ENCODE data around the gene PTH2.
"Not testable (repeated sequence)": the region's sequence is repeated elsewhere in the genome, so short reads cannot be mapped to it uniquely, and the experiment has no call there.

The PTH2 gene, protein sequence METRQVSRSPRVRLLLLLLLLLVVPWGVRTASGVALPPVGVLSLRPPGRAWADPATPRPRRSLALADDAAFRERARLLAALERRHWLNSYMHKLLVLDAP

DNA sequence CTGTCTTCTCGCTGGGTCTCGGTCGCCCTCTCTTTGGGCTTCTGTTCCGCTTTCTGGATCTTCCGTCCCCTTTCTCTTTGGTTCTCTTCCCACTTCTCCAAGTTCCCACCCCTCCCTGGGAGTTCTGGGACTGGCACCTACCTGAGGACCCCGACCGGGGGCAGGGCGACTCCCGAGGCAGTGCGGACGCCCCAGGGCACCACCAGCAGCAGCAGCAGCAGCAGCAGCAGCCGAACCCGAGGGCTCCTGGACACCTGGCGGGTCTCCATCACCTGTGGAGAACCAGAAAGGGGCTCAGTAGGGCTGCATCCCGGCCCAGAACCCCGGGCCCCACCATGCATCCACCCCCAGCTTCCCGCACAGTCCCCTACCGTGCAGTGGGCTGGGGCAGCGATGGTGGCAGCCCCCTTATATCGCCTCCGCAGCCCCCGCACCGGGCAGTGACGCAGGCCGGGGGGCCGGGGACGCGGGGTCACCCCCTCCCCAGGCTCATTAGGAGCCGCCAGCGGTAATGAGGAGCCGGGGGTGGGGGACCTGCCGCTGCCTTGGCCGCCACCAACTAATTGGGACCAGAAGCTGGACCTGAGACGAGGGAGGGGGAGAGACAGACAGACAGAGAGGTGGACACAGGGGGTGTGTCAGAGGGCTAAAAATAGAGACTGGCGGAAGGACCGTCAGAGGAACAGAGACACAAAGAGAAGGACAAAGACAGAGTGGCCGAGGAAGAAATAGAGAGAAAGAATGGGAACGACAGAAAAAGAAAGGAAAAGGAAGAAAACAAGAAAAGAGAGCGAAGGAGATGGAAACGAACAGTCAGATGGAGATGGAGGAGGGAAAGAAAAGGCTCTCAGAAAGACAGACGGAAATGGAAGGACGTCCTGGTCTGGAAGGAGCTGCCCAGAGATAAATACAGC, at the start of gene PTH2:
PTH2 (minus strand) TSS at position 371 of the 914 bp plus-strand sequence; CDS start at position 269, 102 bp downstream.
- no peak for DNase-seq

DNA sequence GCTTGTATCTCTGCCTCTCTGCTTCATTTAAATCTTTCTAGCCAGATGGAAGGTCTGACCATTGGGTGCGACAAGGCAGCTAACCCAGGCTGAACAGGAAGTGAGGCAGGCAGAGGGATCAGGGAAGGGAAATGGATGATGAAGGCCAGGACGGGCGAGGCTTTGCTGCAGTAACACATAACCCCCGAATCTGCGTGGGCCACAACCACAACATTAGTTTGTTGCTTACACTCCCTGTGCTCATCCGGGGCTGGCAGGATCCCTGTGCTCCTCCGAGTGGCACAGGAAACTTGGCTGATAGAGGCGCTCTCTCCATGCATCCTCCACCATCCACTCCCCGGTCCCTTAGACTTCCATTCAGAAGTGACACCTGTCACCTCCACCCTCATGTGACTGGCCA, 49.7 kb upstream of the PTH2 start:
- DNase-seq = no peak

DNA sequence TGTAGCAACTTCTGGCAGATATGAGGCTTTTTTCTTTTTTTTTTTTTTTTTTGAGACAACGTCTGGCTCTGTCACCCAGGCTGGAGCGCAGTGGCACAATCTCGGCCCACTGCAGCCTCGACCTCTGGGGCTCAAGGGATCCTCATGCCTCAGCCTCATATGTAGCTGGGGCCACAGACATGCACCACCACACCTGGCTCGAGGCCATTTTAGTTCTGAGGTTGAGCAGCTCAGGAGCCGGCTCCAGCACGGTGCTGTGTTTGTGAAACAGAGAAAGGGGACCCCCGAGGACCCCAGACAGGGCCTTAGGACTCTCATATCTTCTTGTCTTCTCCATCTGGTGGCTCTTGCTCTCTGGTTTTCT, 47.4 kb upstream of the PTH2 start:
- DNase-seq = no peak

DNA sequence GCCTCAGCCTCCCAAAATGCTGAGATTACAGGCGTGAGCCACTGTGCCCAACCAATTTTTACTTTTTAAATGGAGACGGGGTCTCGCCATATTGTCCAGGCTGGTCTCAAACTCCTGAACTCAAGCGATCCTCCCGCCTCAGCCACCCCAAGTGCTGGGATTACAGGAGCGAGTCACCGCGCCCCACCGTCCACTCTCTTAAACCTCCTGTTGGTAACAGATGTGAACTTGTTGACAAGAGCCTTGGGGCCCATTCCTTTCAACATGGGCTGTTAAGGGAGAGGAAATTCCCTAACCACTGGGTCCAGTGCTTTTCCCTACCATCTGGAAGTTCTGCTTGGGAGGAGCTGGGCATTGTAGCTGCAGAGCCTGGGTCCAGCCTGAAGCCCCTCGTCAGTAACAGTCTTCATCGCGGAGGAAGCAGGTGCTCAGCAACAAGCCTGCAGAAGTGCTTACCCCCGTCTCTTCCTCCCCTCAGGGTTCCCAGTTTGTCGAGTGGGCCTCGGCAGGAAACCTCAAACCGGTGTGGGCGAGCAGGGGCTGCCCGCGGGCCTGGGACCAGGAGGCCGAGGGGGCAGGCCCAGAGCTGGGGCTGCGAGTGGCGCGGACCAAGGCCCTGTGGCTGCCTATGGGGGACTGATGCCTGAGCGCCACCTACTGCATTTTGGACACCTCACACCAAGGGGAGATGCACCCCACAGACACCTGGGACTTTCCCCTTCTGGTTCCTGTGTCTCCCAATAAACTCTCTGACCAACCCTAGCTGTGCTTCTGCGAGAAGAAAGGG, 46.8 kb upstream of the PTH2 start:
- no peak for DNase-seq

DNA sequence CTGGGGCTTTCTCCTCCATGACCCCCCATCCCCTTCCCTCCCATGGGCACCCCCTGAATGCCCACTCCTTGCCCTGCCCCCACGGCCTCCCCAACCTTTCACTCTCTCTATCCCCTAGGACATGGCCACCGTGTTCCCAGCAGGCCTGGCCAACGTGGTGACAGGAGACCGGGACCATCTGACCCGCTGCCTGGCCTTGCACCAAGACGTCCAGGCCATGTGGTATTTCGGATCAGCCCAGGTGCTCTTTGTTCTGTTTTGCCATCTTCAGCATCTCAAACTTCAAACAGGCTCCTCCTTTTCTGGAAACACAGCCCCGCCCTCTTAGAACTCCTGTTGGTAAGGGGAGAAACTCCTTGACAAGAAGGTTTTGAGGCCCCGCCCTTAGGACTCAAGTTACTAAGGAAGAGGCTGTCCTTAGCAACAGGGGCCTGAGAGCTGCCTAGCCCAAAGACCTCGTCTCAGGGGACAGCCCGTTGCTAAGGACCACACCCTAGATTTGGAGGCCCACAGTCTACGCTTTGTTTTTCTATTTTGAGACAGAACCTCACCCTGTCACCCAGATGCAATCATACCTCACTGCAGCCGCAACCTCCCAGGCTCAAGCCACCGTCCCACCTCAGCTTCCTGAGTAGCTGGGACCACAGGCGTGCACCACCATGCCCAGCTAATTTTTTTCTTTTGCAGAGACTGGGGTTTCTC, 45.7 kb upstream of the PTH2 start:
- peak; percentile 51 to 63 for DNase-seq

DNA sequence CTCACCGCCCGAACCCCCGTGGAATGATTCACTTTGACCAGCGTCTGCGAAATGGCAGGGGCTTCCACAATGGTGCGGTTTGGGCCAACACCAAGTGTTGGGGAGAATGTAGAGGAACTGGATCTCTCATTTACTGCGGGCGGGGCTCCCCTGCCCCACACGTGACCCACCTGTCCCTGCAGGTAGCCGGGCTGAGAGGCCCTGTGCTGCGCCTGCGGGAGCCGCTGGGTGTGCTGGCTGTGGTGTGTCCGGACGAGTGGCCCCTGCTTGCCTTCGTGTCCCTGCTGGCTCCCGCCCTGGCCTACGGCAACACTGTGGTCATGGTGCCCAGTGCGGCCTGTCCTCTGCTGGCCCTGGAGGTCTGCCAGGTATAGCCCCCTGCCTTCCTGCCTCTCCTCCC, 45.0 kb upstream of the PTH2 start:
- DNase-seq = no peak

DNA sequence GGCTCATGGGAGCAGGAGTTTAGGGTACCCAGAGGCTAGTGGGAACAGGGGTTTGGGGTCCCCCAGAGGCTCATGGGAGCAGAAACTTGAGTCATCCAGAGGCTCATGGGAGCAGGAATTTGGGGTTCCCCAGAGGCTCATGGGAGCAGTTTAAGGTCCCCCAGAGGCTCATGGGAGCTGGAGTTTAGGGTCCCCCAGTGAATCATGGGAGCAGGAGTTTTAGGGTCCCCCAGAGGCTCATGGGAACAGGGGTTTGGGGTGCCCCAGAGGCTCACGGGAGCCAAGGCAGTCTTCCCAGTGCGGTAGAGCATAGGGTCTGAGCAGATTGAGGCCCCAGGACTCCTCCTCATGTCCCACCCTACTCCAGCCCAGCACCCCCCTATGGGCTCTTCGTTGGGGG, 42.1 kb upstream of the PTH2 start:
- DNase-seq = no peak

DNA sequence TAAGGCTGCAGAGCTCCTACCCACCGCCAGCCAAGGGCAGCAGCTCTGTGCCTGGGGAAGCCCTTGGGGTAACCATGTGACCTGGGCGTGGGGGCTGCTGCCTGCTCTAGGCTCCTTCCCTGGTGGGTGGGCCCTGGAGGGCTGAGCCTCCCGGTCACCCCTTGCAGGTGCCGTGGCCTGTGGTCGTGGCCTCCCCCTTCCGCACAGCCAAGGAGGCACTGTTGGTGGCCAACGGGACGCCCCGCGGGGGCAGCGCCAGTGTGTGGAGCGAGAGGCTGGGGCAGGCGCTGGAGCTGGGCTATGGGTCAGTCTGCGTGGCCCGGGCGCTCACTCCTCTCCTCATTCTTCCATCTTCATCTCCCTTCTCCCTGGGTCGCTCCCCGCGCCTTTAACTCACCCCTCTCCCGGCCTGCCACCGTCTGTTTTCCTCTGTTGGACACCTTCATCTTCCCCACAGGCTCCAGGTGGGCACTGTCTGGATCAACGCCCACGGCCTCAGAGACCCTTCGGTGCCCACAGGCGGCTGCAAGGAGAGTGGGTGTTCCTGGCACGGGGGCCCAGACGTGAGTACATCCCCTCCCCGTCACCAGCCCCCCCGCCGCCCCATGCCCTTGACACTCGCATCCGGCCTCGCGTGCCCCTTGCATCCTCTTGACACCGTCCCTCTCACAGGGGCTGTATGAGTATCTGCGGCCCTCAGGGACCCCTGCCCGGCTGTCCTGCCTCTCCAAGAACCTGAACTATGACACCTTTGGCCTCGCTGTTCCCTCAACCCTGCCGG, 40.9 kb upstream of the PTH2 start:
- DNase-seq = no peak

DNA sequence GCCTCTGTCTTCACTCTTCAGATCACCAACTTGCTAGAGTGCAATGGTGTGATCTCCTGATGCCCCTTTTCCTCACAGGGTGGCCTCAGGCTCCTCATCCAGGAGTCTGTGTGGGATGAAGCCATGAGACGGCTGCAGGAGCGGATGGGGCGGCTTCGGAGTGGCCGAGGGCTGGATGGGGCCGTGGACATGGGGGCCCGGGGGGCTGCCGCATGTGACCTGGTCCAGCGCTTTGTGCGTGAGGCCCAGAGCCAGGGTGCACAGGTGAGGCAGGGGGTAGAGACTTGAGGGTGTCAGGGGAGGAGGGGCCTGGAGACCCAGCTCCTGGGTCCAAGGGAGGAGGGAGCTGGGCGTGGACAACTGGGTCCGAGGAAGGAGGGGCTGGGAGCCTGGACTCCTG, 39.3 kb upstream of the PTH2 start:
- no peak for DNase-seq

DNA sequence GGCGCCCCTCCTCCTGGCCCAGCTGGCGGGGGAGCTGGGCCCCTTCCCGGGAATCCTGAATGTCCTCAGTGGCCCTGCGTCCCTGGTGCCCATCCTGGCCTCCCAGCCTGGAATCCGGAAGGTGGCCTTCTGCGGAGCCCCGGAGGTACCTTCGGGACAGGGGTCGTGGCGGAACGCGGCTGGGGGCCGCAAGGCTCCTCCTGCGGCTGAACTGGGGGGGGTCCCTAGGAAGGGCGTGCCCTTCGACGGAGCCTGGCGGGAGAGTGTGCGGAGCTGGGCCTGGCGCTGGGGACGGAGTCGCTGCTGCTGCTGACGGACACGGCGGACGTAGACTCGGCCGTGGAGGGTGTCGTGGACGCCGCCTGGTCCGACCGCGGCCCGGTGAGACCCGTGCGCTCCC, 38.4 kb upstream of the PTH2 start:
- no peak for DNase-seq

DNA sequence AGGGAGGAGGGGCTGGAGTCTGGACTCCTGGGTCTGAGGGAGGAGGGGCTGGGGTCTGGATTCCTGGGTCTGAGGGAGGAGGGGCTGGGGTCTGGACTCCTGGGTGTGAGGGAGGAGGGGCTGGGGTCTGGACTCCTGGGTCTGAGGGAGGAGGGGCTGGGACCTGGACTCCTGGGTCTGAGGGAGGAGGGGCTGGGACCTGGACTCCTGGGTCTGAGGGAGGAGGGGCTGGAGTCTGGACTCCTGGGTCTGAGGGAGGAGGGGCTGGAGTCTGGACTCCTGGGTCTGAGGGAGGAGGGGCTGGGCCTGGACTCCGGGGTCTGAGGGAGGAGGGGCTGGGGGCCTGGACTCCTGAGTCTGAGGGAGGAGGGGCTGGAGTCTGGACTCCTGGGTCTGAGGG, 37.9 kb upstream of the PTH2 start:
- DNase-seq = not testable (repeated sequence)

DNA sequence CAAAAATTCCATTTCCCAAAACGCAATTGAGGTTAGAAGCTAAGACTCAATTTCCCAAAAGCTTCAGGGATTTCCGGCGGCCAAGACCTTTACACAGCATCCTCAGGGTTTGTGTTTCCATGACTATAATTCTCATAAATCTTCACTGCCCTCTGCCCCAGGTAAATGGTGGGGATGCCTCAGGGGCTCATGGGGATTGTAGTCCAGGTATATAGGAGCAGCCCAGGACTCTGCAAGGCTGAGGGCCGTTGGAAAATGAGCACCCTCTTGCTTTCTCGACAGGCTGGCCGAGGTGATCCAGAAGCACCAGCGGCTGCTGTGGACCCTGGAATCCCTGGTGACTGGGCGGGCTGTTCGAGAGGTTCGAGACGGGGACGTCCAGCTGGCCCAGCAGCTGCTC, 36.1 kb upstream of the PTH2 start:
- DNase-seq = no peak

DNA sequence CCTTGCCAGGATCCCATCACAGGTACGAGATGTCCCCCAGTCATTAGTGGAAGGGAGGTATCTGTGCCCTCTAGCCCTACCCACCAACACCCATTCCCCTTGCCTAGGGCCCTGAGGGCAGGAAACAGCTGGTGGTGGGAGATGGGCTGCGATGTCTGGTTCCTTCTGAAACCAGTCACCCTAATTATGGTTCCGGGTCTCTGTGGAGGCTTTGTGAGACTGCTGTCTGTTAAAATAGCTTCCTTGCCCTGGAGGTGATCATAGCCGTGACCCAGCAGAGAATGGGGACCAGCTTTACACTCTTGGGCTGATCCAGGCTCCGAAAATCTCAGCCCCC, 35.3 kb upstream of the PTH2 start:
- DNase-seq = no peak

DNA sequence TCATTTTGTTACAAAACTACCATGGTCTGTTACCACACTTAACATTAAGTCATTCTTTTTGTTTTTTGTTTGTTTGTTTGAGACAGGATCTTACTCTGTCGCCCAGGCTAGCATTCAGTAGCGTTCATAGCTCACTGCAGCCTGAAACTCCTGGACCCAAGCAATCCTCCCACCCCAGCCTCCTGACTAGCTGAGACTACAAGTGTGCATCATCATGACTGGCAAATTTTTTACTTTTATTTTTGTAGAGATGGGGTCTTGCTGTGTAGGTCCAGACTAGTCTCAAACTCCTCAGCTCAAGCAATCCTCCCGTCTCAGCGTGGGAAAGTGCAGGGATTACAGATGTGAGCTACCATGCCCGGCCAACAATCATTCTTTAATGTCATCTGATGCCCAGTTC, 33.1 kb upstream of the PTH2 start:
- no peak for DNase-seq

DNA sequence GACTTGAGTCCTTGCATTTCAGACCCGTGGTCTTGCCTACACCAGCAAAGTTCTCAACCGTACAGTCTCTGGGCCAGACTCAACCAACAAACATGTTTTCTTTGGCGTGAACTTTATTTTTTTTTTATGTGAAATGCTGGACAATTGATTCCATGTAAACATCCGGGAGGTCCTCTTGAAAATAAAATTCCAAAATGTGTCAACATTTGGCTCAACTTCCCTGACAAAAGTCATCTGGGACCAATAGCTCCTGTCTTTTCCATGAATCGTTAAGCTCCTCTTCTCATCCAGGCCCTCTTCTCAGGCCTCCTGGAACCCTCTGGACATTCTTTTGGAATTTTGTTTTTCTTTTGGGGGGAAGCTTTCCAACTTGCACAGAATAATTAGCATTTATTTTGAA, 32.5 kb upstream of the PTH2 start:
- no peak for DNase-seq

DNA sequence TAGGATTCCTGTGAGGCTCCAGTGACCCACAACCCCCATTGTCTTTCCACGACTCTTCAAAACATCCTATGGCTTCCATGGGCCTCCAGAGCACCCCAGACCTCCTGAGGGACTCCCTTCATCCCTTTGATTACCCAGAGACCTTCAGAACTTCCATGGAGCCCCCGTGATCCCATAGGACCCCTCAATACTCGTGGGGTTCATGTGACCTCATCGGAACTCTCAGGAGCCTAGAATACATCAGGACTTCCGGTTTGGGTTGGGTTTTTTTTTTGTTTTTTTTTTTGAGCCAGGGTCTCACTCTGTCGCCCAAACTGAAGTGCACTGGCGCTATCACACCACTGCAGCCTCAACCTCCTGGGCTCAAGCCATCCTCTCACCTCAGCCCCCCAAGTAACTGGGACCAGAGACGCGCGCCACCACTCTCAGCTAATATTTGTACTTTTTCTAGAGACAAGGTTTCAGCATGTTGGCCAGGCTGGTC, 30.6 kb upstream of the PTH2 start:
- DNase-seq = no peak

DNA sequence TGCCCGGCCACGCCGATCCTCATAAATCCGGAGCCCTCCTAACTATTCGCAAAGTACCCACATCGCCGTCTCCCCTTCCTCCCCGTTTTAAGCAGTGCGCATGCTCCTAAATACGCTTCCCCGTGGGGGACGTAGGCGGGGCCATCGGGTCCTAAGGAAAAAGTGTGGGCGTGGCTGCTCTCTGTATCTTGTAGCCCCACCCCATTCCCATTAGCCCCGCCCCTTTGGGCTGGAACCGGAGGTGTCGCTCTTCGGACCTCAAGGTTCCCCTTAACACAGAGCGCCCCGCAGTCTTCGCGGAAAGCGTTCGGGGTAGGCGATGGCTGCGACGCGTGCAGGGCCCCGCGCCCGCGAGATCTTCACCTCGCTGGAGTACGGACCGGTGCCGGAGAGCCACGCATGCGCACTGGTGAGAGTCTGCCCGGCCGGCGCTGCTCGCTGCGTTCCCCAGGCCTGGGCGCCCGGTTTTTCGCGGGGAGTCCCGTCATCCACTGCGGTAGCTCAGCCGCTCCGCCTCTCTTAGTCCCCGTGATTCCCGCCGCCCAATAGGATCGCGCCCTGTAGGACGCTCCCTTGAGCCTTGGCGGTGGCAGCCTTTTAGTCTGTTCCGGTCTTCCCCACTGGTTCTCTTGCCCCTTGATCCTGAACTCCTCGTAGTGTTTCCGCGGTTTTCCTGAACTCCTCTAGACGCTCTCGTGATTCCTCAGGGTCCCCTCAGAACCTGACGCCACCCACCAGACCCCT, 29.9 kb upstream of the PTH2 start, which contains the start of gene ALDH16A1:
ALDH16A1 (plus strand) TSS at position 213 of the 744 bp plus-strand sequence; CDS start at position 320, 107 bp downstream.
- peak; percentile 95 to 99 for DNase-seq

DNA sequence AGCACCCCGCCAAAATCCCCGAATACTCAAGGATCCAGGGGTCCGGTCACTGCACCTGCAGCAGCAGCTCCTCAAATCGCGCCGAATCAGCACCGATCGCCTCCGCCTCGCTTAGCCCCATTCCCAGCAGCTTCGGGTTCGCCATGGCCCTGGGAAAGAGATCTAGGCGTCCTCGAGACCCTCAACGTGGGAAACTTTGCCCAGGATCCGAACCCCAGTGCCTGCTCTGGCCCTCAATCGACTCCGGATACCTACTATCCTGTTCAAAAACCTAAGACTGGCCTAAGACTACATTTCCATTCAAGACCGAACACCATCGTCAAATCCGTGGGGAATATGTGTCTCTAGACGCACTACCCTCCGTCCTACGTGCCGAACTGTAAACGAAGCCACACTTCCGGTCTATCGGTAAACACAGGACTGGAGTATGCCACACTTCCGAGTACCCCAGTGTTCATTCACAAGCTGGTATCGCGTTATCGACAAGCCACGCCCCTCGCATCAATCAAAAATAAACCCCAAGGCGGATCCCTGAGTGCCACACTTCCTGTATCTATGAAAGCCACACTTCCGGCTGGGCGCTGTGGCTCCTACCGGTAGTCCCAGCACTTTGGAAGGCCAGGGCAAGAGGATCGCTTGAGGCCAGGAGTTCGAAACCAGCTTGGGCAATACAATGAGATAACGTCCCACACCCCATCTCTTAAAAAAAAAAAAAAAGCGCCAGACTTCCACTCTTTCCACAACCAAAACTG, 28.4 kb upstream of the PTH2 start, which contains the start of gene PIH1D1:
PIH1D1 (minus strand) TSS at position 385 of the 752 bp plus-strand sequence; CDS start at position 145, 240 bp downstream.
- peak; percentile 99 for DNase-seq

DNA sequence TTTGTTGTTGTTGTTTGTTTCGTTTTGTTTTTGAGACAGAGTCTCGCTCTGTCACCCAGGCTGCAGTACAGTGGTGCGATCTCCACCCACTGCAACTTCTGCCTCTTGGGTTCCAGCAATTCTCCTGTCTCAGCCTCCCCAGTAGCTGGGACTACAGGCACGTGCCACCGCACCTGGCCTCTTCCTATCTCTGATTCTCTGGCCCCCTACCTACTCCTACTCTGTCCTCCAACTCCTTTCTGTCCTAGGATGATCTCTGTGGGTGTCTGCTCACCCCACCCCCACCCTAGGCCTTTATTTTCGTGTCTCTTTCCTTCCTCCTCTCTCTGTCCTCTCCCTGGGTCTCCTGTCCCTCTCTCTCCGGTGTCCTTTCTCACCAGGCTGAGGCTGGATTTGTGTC, 27.2 kb upstream of the PTH2 start:
- no peak for DNase-seq

DNA sequence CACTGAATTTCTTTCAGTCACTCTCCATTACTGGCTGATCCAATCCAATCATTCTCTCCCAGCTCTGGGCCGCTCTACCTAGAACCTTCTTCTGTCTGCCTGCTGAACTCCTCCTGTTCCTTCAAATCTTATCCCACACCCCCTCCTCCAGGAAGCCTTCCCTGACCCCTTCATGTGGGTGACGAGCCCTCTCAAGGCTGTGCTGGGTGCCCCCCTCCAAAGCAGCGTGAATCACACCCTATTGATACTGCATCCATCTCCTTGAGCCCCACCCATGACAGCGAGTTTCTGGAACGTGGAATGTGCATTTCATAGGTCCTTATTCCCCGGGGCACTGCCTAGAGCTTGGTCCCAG, 25.2 kb upstream of the PTH2 start:
- no peak for DNase-seq
